Kasumi-1 (cell line): ENCODE data around the gene ERAP2.
A peak's percentile ranks its signal among the peaks of the same experiment; 100 is the strongest.
"Not testable (repeated sequence)": the region's sequence is repeated elsewhere in the genome, so short reads cannot be mapped to it uniquely, and the experiment has no call there.

Source experiments
- DNase-seq, 2 experiments: peaks; one replicate each; lab custom pipeline; 2025; lab: John Stamatoyannopoulos, UW

The ERAP2 gene

GRCh38 chr5:96901384-96901783 is 25.1 kb downstream of the ERAP2 start:
- DNase-seq = no peak

- DNase-seq = no peak
Measured at GRCh38 chr5:96901841-96902240, 25.5 kb downstream of the ERAP2 start.

GRCh38 chr5:96902876-96903275 is 26.6 kb downstream of the ERAP2 start:
- no peak for DNase-seq

GRCh38 chr5:96903300-96903699 is 27.0 kb downstream of the ERAP2 start:
- DNase-seq = no peak

- no peak for DNase-seq
Measured at GRCh38 chr5:96904054-96904931, 28.0 kb downstream of the ERAP2 start.

- DNase-seq = no peak
Measured at GRCh38 chr5:96905864-96906263, 29.6 kb downstream of the ERAP2 start.

- DNase-seq = no peak
Measured at GRCh38 chr5:96909003-96909402, 32.7 kb downstream of the ERAP2 start.

- DNase-seq = no peak
Measured at GRCh38 chr5:96909435-96909834, 33.1 kb downstream of the ERAP2 start.

- no peak for DNase-seq
Measured at GRCh38 chr5:96911139-96911538, 34.8 kb downstream of the ERAP2 start.

- no peak for DNase-seq
Measured at GRCh38 chr5:96913233-96913632, 36.9 kb downstream of the ERAP2 start.

- no peak for DNase-seq
Measured at GRCh38 chr5:96919754-96920197, 43.5 kb downstream of the ERAP2 start.

GRCh38 chr5:96920744-96921355 is 44.5 kb downstream of the ERAP2 start:
- no peak for DNase-seq

- no peak for DNase-seq
Measured at GRCh38 chr5:96922499-96923244, 46.4 kb downstream of the ERAP2 start.

GRCh38 chr5:96924016-96924443 is 47.7 kb downstream of the ERAP2 start:
- DNase-seq = no peak

- DNase-seq = no peak
Measured at GRCh38 chr5:96926276-96926675, 50.0 kb downstream of the ERAP2 start.

GRCh38 chr5:96927008-96927407 is 50.7 kb downstream of the ERAP2 start:
- DNase-seq = no peak

GRCh38 chr5:96928931-96929708 is 52.8 kb downstream of the ERAP2 start:
- no peak for DNase-seq

GRCh38 chr5:96930058-96930457 is 53.8 kb downstream of the ERAP2 start:
- no peak for DNase-seq

GRCh38 chr5:96930589-96930988 is 54.3 kb downstream of the ERAP2 start:
- DNase-seq = no peak

GRCh38 chr5:96931037-96931436 is 54.7 kb downstream of the ERAP2 start:
- not testable (repeated sequence) for DNase-seq

GRCh38 chr5:96931605-96932004 is 55.3 kb downstream of the ERAP2 start:
- peak; percentile 21 to 29 for DNase-seq

- DNase-seq = no peak
Measured at GRCh38 chr5:96932026-96932425, 55.7 kb downstream of the ERAP2 start.
